ENCODE measurements around the gene DCD.
"Not testable (repeated sequence)": the region's sequence is repeated elsewhere in the genome, so short reads cannot be mapped to it uniquely, and the experiment has no call there.

DCD gene

GRCh38 chr12:54648265-54648664, at the start of gene DCD:
DCD (minus strand) TSS chr12:54648365; CDS start chr12:54648303, 62 bp downstream.
- no peaks in the 10 kb centered on the region for H3K9me3 Mint-ChIP-seq
- no peak within 1 kb of the TSS for H3K27ac Mint-ChIP-seq
- H3K4me3 Mint-ChIP-seq, result no peak within 1 kb of the TSS
- no peaks in the 10 kb centered on the region for H3K4me1 Mint-ChIP-seq (ENCODE audit: low read depth)
- no peak for DNase-seq
- H3K27me3 Mint-ChIP-seq, result peaks cover 53% of the 10 kb centered on the region
- no peaks in the 10 kb centered on the region for H3K36me3 Mint-ChIP-seq (ENCODE audit: low read depth)

GRCh38 chr12:54697851-54698250, 49.7 kb upstream of the DCD start:
- no peaks in the 10 kb centered on the region for H3K9me3 Mint-ChIP-seq
- H3K27me3 Mint-ChIP-seq, result peaks cover 21% of the 10 kb centered on the region
- H3K4me1 Mint-ChIP-seq (ENCODE audit: low read depth), result no peaks in the 10 kb centered on the region
- no peak overlapping the region for H3K27ac Mint-ChIP-seq
- H3K36me3 Mint-ChIP-seq (ENCODE audit: low read depth), result no peaks in the 10 kb centered on the region
- DNase-seq, result no peak
- no peak overlapping the region for H3K4me3 Mint-ChIP-seq

GRCh38 chr12:54692353-54692752, 44.2 kb upstream of the DCD start:
- H3K27me3 Mint-ChIP-seq, result peaks cover 51% of the 10 kb centered on the region
- no peak overlapping the region for H3K4me3 Mint-ChIP-seq
- H3K4me1 Mint-ChIP-seq (ENCODE audit: low read depth), result no peaks in the 10 kb centered on the region
- no peak for DNase-seq
- H3K9me3 Mint-ChIP-seq, result no peaks in the 10 kb centered on the region
- H3K27ac Mint-ChIP-seq, result no peak overlapping the region
- H3K36me3 Mint-ChIP-seq (ENCODE audit: low read depth), result no peaks in the 10 kb centered on the region

DNA sequence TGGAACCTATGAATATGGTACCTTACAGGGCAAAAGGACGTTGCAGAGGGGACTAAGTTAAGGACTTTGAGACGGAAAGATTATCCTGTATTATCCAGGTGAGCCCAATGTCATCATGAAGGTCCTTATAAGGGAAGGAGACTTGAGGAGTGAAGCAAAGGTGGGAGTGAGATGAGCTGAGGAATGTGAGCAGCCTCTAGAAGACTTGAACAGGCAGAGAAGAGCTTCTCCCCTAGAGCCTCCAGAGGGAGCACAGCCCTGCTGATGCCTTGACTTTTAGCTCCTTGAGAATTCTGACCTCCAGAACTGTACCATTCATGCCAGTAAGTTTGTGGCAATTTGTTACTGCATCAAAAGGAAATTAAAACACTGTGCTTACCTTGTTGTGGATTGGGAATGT, 41.8 kb upstream of the DCD start:
- DNase-seq, result no peak
- Mint-ChIP-seq H3K9me3 (no peaks in the 10 kb centered on the region), H3K27me3 (peaks cover 65% of the 10 kb centered on the region), H3K36me3 (ENCODE audit: low read depth) (no peaks in the 10 kb centered on the region), H3K27ac (no peak overlapping the region), H3K4me3 (no peak overlapping the region), H3K4me1 (ENCODE audit: low read depth) (no peaks in the 10 kb centered on the region)

DNA sequence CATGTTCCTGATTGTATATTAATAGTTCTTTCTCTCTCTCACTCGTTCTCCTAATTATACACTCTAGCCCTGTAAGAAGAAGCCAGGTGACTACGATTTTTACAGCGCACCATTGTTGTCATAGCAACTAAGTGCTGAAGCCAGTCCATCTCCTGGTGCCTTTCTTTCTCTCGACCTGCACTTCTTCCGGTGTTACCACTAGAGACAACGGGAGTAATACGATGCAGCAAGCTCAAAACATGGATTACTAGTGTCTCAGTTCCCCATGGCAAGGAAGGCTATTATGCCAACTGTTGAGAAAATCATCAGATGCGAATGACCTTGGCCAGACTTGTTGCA, 40.8 kb upstream of the DCD start:
- H3K27me3 Mint-ChIP-seq, result peaks cover 68% of the 10 kb centered on the region

DNA sequence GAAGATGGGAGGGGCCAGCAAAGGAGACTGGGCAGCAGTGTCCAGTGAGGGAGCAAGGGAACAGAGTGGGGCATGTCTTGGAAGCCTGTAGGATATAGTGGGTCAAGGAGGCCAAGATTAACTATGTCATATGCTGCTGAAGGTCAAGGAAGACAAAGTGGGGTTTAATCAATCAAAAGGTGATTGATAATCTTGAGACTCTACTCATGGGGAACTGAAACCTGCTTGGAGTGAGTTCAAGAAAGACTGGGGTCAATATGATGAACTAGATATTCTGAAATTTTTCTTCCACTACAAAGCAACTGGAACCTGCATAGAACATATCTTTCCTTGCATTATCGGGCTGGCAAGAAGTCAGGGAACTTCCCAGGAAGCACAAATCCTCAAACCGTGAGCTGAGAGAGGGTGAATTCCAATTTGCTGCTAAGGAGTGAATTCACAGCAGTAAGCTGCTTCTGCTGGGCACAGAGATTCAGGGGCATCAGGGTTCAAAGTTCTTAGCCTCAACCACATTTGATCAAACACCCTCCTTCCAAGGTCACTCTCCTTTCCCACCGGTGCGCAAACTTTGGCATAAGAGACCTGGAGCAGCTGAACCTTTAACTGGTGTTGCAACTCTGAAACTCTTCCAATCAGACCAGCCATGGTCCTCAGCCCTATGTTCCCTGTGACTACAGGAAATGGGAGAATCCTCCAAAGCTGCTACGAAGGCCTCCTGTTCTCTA, 40.3 kb upstream of the DCD start:
- Mint-ChIP-seq H3K9me3 (no peaks in the 10 kb centered on the region), H3K4me3 (no peak overlapping the region), H3K36me3 (ENCODE audit: low read depth) (no peaks in the 10 kb centered on the region), H3K4me1 (ENCODE audit: low read depth) (no peaks in the 10 kb centered on the region), H3K27me3 (peaks cover 68% of the 10 kb centered on the region), H3K27ac (no peak overlapping the region)
- DNase-seq, result no peak

More for the DNA sequence above, 40.8 kb upstream of the DCD start:
- no peaks in the 10 kb centered on the region for H3K36me3 Mint-ChIP-seq (ENCODE audit: low read depth)
- DNase-seq, result no peak
- no peaks in the 10 kb centered on the region for H3K4me1 Mint-ChIP-seq (ENCODE audit: low read depth)
- H3K4me3 Mint-ChIP-seq, result no peak overlapping the region
- no peaks in the 10 kb centered on the region for H3K9me3 Mint-ChIP-seq
- no peak overlapping the region for H3K27ac Mint-ChIP-seq

- no peak overlapping the region for H3K27ac Mint-ChIP-seq
- no peaks in the 10 kb centered on the region for H3K9me3 Mint-ChIP-seq
- no peak for DNase-seq
- H3K4me1 Mint-ChIP-seq (ENCODE audit: low read depth), result no peaks in the 10 kb centered on the region
- H3K4me3 Mint-ChIP-seq, result no peak overlapping the region
- H3K36me3 Mint-ChIP-seq (ENCODE audit: low read depth), result no peaks in the 10 kb centered on the region
- peaks cover 67% of the 10 kb centered on the region for H3K27me3 Mint-ChIP-seq
These were observed 36.8 kb upstream of the DCD start for GRCh38 chr12:54684636-54685630.

DNA sequence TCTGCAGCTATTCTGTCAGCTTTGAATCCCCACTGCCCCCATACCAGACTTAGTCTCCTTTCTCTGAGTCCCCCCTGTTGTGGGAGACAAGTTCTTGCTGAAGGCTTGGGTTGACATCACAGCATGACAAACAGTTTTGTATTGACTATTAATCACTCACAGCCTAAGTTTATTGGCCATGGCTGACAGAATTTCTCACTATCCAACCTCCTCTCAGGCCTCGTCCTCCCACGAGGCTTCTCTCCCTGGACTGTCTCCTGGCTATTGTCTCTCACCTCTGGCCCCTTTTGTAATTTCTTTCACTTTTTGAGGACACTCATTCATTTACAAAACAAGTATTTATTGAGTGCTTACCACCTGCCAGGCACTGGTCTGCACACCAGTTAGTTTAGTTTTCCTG, 35.2 kb upstream of the DCD start:
- DNase-seq, result no peak
- Mint-ChIP-seq H3K27ac (no peak overlapping the region), H3K4me3 (no peak overlapping the region), H3K9me3 (no peaks in the 10 kb centered on the region), H3K27me3 (peaks cover 75% of the 10 kb centered on the region), H3K36me3 (ENCODE audit: low read depth) (no peaks in the 10 kb centered on the region), H3K4me1 (ENCODE audit: low read depth) (no peaks in the 10 kb centered on the region)

GRCh38 chr12:54682674-54683073, 34.5 kb upstream of the DCD start:
- H3K27ac Mint-ChIP-seq, result no peak overlapping the region
- H3K4me1 Mint-ChIP-seq (ENCODE audit: low read depth), result no peaks in the 10 kb centered on the region
- DNase-seq, result no peak
- no peak overlapping the region for H3K4me3 Mint-ChIP-seq
- H3K36me3 Mint-ChIP-seq (ENCODE audit: low read depth), result no peaks in the 10 kb centered on the region
- H3K27me3 Mint-ChIP-seq, result peaks cover 72% of the 10 kb centered on the region
- no peaks in the 10 kb centered on the region for H3K9me3 Mint-ChIP-seq

DNA sequence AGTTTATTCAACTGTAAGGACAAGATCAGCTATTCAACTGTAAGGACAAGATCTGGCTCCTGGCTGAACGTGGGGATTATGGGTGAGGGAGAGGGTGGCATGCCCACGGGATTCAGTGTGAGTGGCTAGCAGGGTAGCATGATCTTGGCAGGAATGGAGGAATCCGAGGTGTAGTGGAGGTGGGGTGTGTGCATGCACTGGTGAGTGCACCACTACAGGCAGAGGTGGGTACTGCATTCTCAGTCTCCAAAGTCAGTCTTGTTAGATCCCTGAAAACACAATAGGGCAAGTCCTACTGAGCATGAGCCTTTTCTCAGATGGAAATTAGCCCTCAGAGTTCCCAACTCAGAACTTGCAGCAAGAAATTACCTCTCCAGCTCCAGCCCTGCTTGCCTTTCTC, 32.2 kb upstream of the DCD start:
- no peak overlapping the region for H3K4me3 Mint-ChIP-seq
- H3K27ac Mint-ChIP-seq, result no peak overlapping the region
- no peaks in the 10 kb centered on the region for H3K4me1 Mint-ChIP-seq (ENCODE audit: low read depth)
- H3K36me3 Mint-ChIP-seq (ENCODE audit: low read depth), result no peaks in the 10 kb centered on the region
- H3K9me3 Mint-ChIP-seq, result no peaks in the 10 kb centered on the region
- DNase-seq, result no peak
- peaks cover 67% of the 10 kb centered on the region for H3K27me3 Mint-ChIP-seq

DNA sequence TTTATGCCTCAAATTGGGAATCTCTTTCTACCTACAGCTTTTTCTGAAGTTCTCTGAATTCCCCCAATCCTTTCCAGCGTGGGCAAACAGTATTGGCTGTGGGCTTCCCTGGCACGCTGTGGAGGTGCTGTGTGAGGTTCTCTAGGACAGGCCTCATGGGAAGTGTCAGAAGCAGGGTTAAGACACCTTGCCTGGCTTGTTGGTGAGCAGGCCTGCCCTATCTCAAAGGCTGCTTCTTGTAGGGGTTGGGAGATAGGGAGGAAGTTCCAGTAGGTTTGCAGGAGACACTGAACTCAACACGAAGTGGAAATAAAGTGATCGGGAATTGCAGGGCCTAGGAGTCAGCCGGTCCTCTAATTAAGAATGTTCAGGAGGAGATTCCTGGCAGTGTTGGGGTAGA, 30.0 kb upstream of the DCD start:
- H3K27me3 Mint-ChIP-seq, result peaks cover 48% of the 10 kb centered on the region
- H3K9me3 Mint-ChIP-seq, result no peaks in the 10 kb centered on the region

DNA sequence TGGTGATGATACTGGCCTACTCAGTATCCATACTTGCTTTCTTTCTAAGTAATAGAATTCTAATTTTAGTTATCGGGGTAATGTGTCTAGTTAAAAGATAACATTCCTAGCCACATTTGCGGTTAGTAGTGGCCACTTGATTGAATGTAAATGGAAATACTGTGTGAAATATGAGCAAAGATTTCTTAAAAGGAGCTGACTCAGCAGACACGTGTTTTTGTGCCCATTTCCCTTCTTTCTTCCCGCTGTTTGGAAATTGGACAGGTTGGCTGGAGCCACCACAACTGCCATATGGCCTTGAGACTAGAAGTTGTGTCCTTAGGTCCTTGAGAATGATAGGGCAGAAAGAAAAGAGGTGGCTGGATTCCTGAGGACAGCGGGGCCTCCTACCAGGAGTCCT, 19.8 kb upstream of the DCD start:
- no peak for DNase-seq
- no peaks in the 10 kb centered on the region for H3K9me3 Mint-ChIP-seq
- H3K4me3 Mint-ChIP-seq, result no peak overlapping the region
- no peaks in the 10 kb centered on the region for H3K36me3 Mint-ChIP-seq (ENCODE audit: low read depth)
- peaks cover 41% of the 10 kb centered on the region for H3K27me3 Mint-ChIP-seq
- H3K4me1 Mint-ChIP-seq (ENCODE audit: low read depth), result no peaks in the 10 kb centered on the region
- no peak overlapping the region for H3K27ac Mint-ChIP-seq

More for the DNA sequence above, 30.0 kb upstream of the DCD start:
- Mint-ChIP-seq H3K36me3 (ENCODE audit: low read depth) (no peaks in the 10 kb centered on the region), H3K4me1 (ENCODE audit: low read depth) (no peaks in the 10 kb centered on the region), H3K4me3 (no peak overlapping the region), H3K27ac (no peak overlapping the region)
- no peak for DNase-seq

GRCh38 chr12:54666008-54666407, 17.8 kb upstream of the DCD start:
- H3K4me1 Mint-ChIP-seq (ENCODE audit: low read depth), result no peaks in the 10 kb centered on the region
- no peak for DNase-seq
- no peaks in the 10 kb centered on the region for H3K36me3 Mint-ChIP-seq (ENCODE audit: low read depth)
- H3K27me3 Mint-ChIP-seq, result peaks cover 34% of the 10 kb centered on the region
- H3K27ac Mint-ChIP-seq, result no peak overlapping the region
- H3K9me3 Mint-ChIP-seq, result no peaks in the 10 kb centered on the region
- H3K4me3 Mint-ChIP-seq, result no peak overlapping the region

DNA sequence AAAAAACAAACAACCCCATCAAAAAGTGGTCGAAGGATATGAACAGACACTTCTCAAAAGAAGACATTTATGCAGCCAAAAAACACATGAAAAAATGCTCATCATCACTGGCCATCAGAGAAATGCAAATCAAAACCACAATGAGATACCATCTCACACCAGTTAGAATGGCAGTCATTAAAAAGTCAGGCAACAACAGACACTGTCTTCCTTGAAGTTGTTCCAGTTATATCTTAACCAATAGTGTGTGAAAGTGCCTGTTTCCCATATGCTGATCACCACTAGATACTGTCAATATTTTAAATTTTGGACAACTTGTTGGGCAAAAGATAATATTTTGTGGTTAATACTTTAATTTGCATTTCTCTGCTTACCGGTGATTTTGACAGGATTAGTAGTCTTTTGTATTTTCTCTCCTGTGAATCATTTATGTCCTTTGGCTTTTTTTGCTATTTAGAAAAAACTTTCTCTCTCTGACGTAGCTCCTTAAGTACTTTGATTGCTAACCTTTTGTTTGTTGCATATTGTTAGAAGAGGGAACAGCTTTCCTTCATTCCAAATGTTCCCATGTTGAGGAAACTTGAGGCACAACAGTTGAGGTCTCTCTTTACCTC, 17.0 kb upstream of the DCD start:
- not testable (repeated sequence) for DNase-seq; H3K36me3 Mint-ChIP-seq (ENCODE audit: low read depth); H3K4me1 Mint-ChIP-seq (ENCODE audit: low read depth); H3K9me3 Mint-ChIP-seq; H3K27ac Mint-ChIP-seq; H3K4me3 Mint-ChIP-seq
- H3K27me3 Mint-ChIP-seq, result peaks cover 31% of the 10 kb centered on the region

GRCh38 chr12:54663603-54664002, 15.4 kb upstream of the DCD start:
- no peak overlapping the region for H3K4me3 Mint-ChIP-seq
- H3K9me3 Mint-ChIP-seq, result no peaks in the 10 kb centered on the region
- H3K4me1 Mint-ChIP-seq (ENCODE audit: low read depth), result no peaks in the 10 kb centered on the region
- no peak overlapping the region for H3K27ac Mint-ChIP-seq
- peaks cover 30% of the 10 kb centered on the region for H3K27me3 Mint-ChIP-seq
- no peak for DNase-seq
- no peaks in the 10 kb centered on the region for H3K36me3 Mint-ChIP-seq (ENCODE audit: low read depth)

Data from activated T-cell treated with anti-CD3 and anti-CD28 coated beads, Interleukin-2, amount 50 U/mL, for 24 hours (primary cell).